Uterus (tissue), 2 donors: ENCODE measurements around the gene C6orf132.

Experiments
- CTCF ChIP-seq, 4 experiments: fragments of 200-600 bp in 2 of 4; fragments of 450-650 bp in 2 of 4; sonication (generic) in 2 of 4; IDR thresholded peaks; one replicate each; pipeline ENCODE4 v1.5.1; 2016 to 2019; ENCODE audit warnings: antibody characterized with exemption in 4 of 4, mild to moderate bottlenecking in 2 of 4, moderate library complexity in 1 of 4
- POLR2A ChIP-seq, 2 donors: fragments of 450-650 bp; IDR thresholded peaks; one replicate each; pipeline ENCODE4 v1.6.1; 2016; ENCODE audit warnings: antibody characterized with exemption in 2 of 2, mild to moderate bottlenecking in 1 of 2, moderate library complexity in 1 of 2

- TF ChIP-seq POLR2A (IDR thresholded peaks at IDR 0.05) (no peak), CTCF (IDR thresholded peaks at IDR 0.05) (no peak)
These were observed 76.2 kb downstream of the C6orf132 start for GRCh38 chr6:42066156-42066675.
